ENCODE data around the gene POP4. TPM values are rescaled to one million over a fixed set of nuclear protein-coding genes. Genes with fewer than 3 reads are reported as not detected.

The POP4 gene
- total and polyA plus RNA-seq, 2 of the 8 experiments (the other 6 are each of a cell fraction or from before 2014, with no cell fraction given) = 29.1 to 41.5 TPM

- Histone ChIP-seq H3K9me3 (ENCODE audit: insufficient read depth in 2 of 2, low read depth in 1 of 2, low read length in 1 of 2) (peaks cover 4 to 13% of the 10 kb centered on the region in 2 experiments; a peak in 2 of 4 replicates), H2BK12ac (ENCODE audit: low read depth, low read length) (no peak overlapping the region), H3K23me2 (ENCODE audit: low read depth, low read length) (no peaks in the 10 kb centered on the region), H4K5ac (ENCODE audit: insufficient read length, low read depth, low read length) (no peak overlapping the region), H3K4ac (replicated peaks; ENCODE audit: insufficient read length, low read depth, low read length) (no peak overlapping the region), H4K91ac (replicated peaks; ENCODE audit: insufficient read length, low read length) (no peak overlapping the region), H3K23ac (ENCODE audit: insufficient read length) (no peak overlapping the region), H3K27ac (ENCODE audit: low read depth, low read length) (no peak overlapping the region), H3K27me3 (replicated peaks in 1 of 4; ENCODE audit: control insufficient read depth in 3 of 4, extremely low read depth in 1 of 4, insufficient read depth in 3 of 4, low read length in 3 of 4) (no peaks in the 10 kb centered on the region), H2AK5ac (ENCODE audit: low read depth, low read length) (no peak overlapping the region), H2AFZ (ENCODE audit: low read length) (no peak overlapping the region), H4K8ac (ENCODE audit: extremely low read depth, insufficient read depth, low read length) (peak overlapping the region; percentile 51), H3K36me3 (ENCODE audit: control insufficient read depth in 2 of 4, insufficient read depth in 4 of 4, low read length in 3 of 4) (no peaks in the 10 kb centered on the region), H2BK15ac (ENCODE audit: low read length) (no peak overlapping the region), H2BK20ac (ENCODE audit: low read length) (no peak overlapping the region), H2BK120ac (replicated peaks; ENCODE audit: low read depth, low read length) (no peak overlapping the region), H3K79me2 (ENCODE audit: control insufficient read depth in 1 of 2, insufficient read depth in 2 of 2, low read length in 2 of 2) (no peaks in the 10 kb centered on the region), H3K4me3 (ENCODE audit: extremely low read depth in 1 of 4, insufficient read depth in 2 of 4, low read depth in 3 of 4, low read length in 4 of 4) (no peak overlapping the region), H3K4me1 (replicated peaks in 1 of 4; ENCODE audit: control insufficient read depth in 3 of 4, insufficient read depth in 4 of 4, low read length in 3 of 4) (peaks cover 0 to 5% (median 0%) of the 10 kb centered on the region in 4 experiments; a peak in 2 of 7 replicates), H2BK5ac (ENCODE audit: low read depth, low read length) (no peak overlapping the region), H3K9ac (replicated peaks in 1 of 4; ENCODE audit: extremely low read depth in 1 of 4, low read depth in 3 of 4, low read length in 3 of 4) (no peak overlapping the region), H4K20me1 (replicated peaks in 1 of 2; ENCODE audit: control insufficient read depth in 1 of 2, insufficient read depth in 2 of 2, low read length in 2 of 2) (peaks cover 0 to 4% of the 10 kb centered on the region in 2 experiments), H3K4me2 (ENCODE audit: insufficient read depth in 1 of 2, low read depth in 2 of 2, low read length in 2 of 2) (no peak overlapping the region), H3K56ac (replicated peaks; ENCODE audit: insufficient read length, low read depth, low read length) (no peak overlapping the region), H3K14ac (ENCODE audit: insufficient read length) (no peak overlapping the region), H3K79me1 (ENCODE audit: low read depth, low read length) (no peaks in the 10 kb centered on the region), H3K18ac (ENCODE audit: extremely low read depth, low read length) (no peak overlapping the region)
- CTCF ChIA-PET (ENCODE audit: partially characterized antibody) = interaction anchor here (0.7 to 1.8 kb wide), 6 partner anchors 9 to 1140 kb away, joined by 3 to 5 read pairs (median 4); no protein-coding TSS in a partner anchor
- no peak for FAIRE-seq
- POLR2A ChIA-PET (ENCODE audit: partially characterized antibody) = no interaction called here
- DNase-seq (ENCODE audit: low read depth in 1 of 2, low spot score in 2 of 2) = peak in 1 of 2 experiments; percentile 33
- WGBS, 2 experiments (ENCODE audit: extremely low coverage in 1 of 2, insufficient coverage in 1 of 2, insufficient read length in 1 of 2, insufficient replicate concordance in 2 of 2, low coverage in 1 of 2, low lambda C conversion rate in 2 of 2, missing lambda C conversion rate in 1 of 2) = 78% methylated on average over 16 of the region's 16 CpGs; no CpG with 5 or more reads in 1 of the 2 experiments
- no peak for TF ChIP-seq CHD2 (IDR thresholded peaks at IDR 0.05; ENCODE audit: low read length)
- no peak for TF ChIP-seq SP1 (IDR thresholded peaks at IDR 0.05; ENCODE audit: low read depth, low read length)
- no peak for TF ChIP-seq JUN (IDR thresholded peaks at IDR 0.05; ENCODE audit: low read depth, low read length)
- no peak for TF ChIP-seq KDM4A (IDR thresholded peaks at IDR 0.05; ENCODE audit: low read depth, low read length, severe bottlenecking)
- TF ChIP-seq POU5F1 (IDR thresholded peaks at IDR 0.05; ENCODE audit: low read depth, low read length) = no peak
- TF ChIP-seq TEAD4 (IDR thresholded peaks at IDR 0.05; ENCODE audit: low read depth, low read length) = no peak
- TF ChIP-seq NANOG (IDR thresholded peaks at IDR 0.05; ENCODE audit: insufficient read depth, low read depth, low read length, poor library complexity, severe bottlenecking) = no peak
- TF ChIP-seq SAP30 (IDR thresholded peaks at IDR 0.05; ENCODE audit: insufficient read depth, insufficient replicate concordance, low read length) = no peak
- TF ChIP-seq RAD21 (IDR thresholded peaks at IDR 0.05 in 1 of 2, conservative IDR thresholded peaks at IDR 0.05 in 1 of 2; ENCODE audit: low read depth in 2 of 2, low read length in 2 of 2) = no peak
- no peak for TF ChIP-seq FOSL1 (IDR thresholded peaks at IDR 0.05; ENCODE audit: insufficient read depth, low read depth, low read length)
- no peak for TF ChIP-seq SIX5 (IDR thresholded peaks at IDR 0.05; ENCODE audit: low read depth, low read length)
- no peak for TF ChIP-seq SP2 (IDR thresholded peaks at IDR 0.05; ENCODE audit: low read length)
These were observed 43.5 kb upstream of the POP4 start for GRCh38 chr19:29562299-29563297.
